HAP-1 (cell line): ENCODE results near the gene CBLN1.
"Not testable (repeated sequence)": the region's sequence is repeated elsewhere in the genome, so short reads cannot be mapped to it uniquely, and the experiment has no call there.

Experiments used
- DNase-seq, 2 experiments: peaks; one replicate each; pipeline ENCODE4 v3.0.0-alpha.2; 2016 to 2020; ENCODE audit warnings: low spot score in 2 of 2
- H3K27me3 ChIP-seq: fragments of 250-450 bp; sonication (Bioruptor Pico); 2 replicates; pipeline ENCODE4 v1.5.1; 2020; ENCODE audit warnings: low read depth, mild to moderate bottlenecking, moderate library complexity
- H3K36me3 ChIP-seq: fragments of 250-450 bp; sonication (Bioruptor Pico); replicated peaks from 2 replicates; pipeline ENCODE4 v1.5.1; 2020; ENCODE audit warnings: mild to moderate bottlenecking
- H3K4me1 ChIP-seq: fragments of 250-450 bp; sonication (Bioruptor Pico); 2 replicates; pipeline ENCODE4 v1.5.1; 2020; ENCODE audit warnings: mild to moderate bottlenecking
- H3K4me3 ChIP-seq: fragments of 250-450 bp; sonication (Bioruptor Pico); 2 replicates; pipeline ENCODE4 v1.5.1; 2020; ENCODE audit warnings: mild to moderate bottlenecking, moderate library complexity
- H3K9me3 ChIP-seq: fragments of 250-450 bp; sonication (Bioruptor Pico); 2 replicates; pipeline ENCODE4 v1.5.1; 2020; ENCODE audit warnings: mild to moderate bottlenecking, moderate library complexity
- in situ Hi-C: fragments of 300-500 bp; cut with MboI; formaldehyde crosslinking; loops from 3 replicates; pipeline ENCODE4 v1.14.3; 2020; ENCODE audit warnings: low sequenced_read_pairs, inconsistent platforms, mixed read lengths

CBLN1 gene

GRCh38 chr16:49273771-49274170 lies 7.9 kb downstream of the CBLN1 start:
- no peaks in the 10 kb centered on the region for H3K9me3 ChIP-seq
- no peaks in the 10 kb centered on the region for H3K4me1 ChIP-seq
- no peaks in the 10 kb centered on the region for H3K36me3 ChIP-seq
- in situ Hi-C loops = no loop called here
- no peak overlapping the region for H3K4me3 ChIP-seq
- no peak for DNase-seq
- H3K27me3 ChIP-seq = peaks cover 27% of the 10 kb centered on the region

- Histone ChIP-seq H3K4me3 (no peak overlapping the region), H3K4me1 (no peaks in the 10 kb centered on the region), H3K9me3 (no peaks in the 10 kb centered on the region), H3K27me3 (peaks cover 9% of the 10 kb centered on the region; the same call in 1 of the 2 replicates), H3K36me3 (no peaks in the 10 kb centered on the region)
- in situ Hi-C loops = no loop called here
- no peak for DNase-seq
Measured at GRCh38 chr16:49271363-49271762, 10.3 kb downstream of the CBLN1 start.

- no peaks in the 10 kb centered on the region for H3K27me3 ChIP-seq
- no peaks in the 10 kb centered on the region for H3K4me1 ChIP-seq
- H3K4me3 ChIP-seq = no peak overlapping the region
- in situ Hi-C loops = no loop called here
- no peak for DNase-seq
- H3K9me3 ChIP-seq = no peaks in the 10 kb centered on the region
- no peaks in the 10 kb centered on the region for H3K36me3 ChIP-seq
Measured at GRCh38 chr16:49269201-49269600, 12.4 kb downstream of the CBLN1 start.

- Histone ChIP-seq H3K36me3 (no peaks in the 10 kb centered on the region), H3K4me1 (no peaks in the 10 kb centered on the region), H3K4me3 (no peak overlapping the region), H3K27me3 (no peaks in the 10 kb centered on the region), H3K9me3 (no peaks in the 10 kb centered on the region)
- in situ Hi-C loops = no loop called here
- no peak for DNase-seq
Measured at GRCh38 chr16:49268667-49269066, 13.0 kb downstream of the CBLN1 start.

- no peak overlapping the region for H3K4me3 ChIP-seq
- no peaks in the 10 kb centered on the region for H3K36me3 ChIP-seq
- H3K9me3 ChIP-seq = no peaks in the 10 kb centered on the region
- H3K27me3 ChIP-seq = no peaks in the 10 kb centered on the region
- no peak for DNase-seq
- in situ Hi-C loops = no loop called here
- H3K4me1 ChIP-seq = no peaks in the 10 kb centered on the region
Measured at GRCh38 chr16:49262501-49262900, 19.1 kb downstream of the CBLN1 start.

- DNase-seq = no peak
- in situ Hi-C loops = no loop called here
- H3K4me3 ChIP-seq = no peak overlapping the region
- no peaks in the 10 kb centered on the region for H3K4me1 ChIP-seq
- no peaks in the 10 kb centered on the region for H3K9me3 ChIP-seq
- H3K27me3 ChIP-seq = no peaks in the 10 kb centered on the region
- H3K36me3 ChIP-seq = no peaks in the 10 kb centered on the region
Measured at GRCh38 chr16:49261930-49262329, 19.7 kb downstream of the CBLN1 start.

GRCh38 chr16:49260956-49261530 lies 20.6 kb downstream of the CBLN1 start:
- in situ Hi-C loops = no loop called here
- H3K4me1 ChIP-seq = no peaks in the 10 kb centered on the region
- no peaks in the 10 kb centered on the region for H3K27me3 ChIP-seq
- no peak overlapping the region for H3K4me3 ChIP-seq
- DNase-seq = no peak
- no peaks in the 10 kb centered on the region for H3K36me3 ChIP-seq
- no peaks in the 10 kb centered on the region for H3K9me3 ChIP-seq

- H3K36me3 ChIP-seq = no peaks in the 10 kb centered on the region
- no peak overlapping the region for H3K4me3 ChIP-seq
- no peaks in the 10 kb centered on the region for H3K27me3 ChIP-seq
- in situ Hi-C loops = no loop called here
- no peak for DNase-seq
- no peaks in the 10 kb centered on the region for H3K9me3 ChIP-seq
- no peaks in the 10 kb centered on the region for H3K4me1 ChIP-seq
Measured at GRCh38 chr16:49260253-49260652, 21.4 kb downstream of the CBLN1 start.

- H3K4me3 ChIP-seq = no peak overlapping the region
- no peaks in the 10 kb centered on the region for H3K36me3 ChIP-seq
- no peaks in the 10 kb centered on the region for H3K27me3 ChIP-seq
- no peaks in the 10 kb centered on the region for H3K4me1 ChIP-seq
- no peaks in the 10 kb centered on the region for H3K9me3 ChIP-seq
- in situ Hi-C loops = no loop called here
- DNase-seq = no peak
Measured at GRCh38 chr16:49259330-49259729, 22.3 kb downstream of the CBLN1 start.

GRCh38 chr16:49250689-49251088 lies 30.9 kb downstream of the CBLN1 start:
- H3K4me3 ChIP-seq = no peak overlapping the region
- H3K9me3 ChIP-seq = no peaks in the 10 kb centered on the region
- DNase-seq = no peak
- in situ Hi-C loops = no loop called here
- no peaks in the 10 kb centered on the region for H3K27me3 ChIP-seq
- H3K4me1 ChIP-seq = no peaks in the 10 kb centered on the region
- H3K36me3 ChIP-seq = no peaks in the 10 kb centered on the region

- Histone ChIP-seq H3K27me3 (no peaks in the 10 kb centered on the region), H3K4me1 (no peaks in the 10 kb centered on the region), H3K4me3 (no peak overlapping the region), H3K36me3 (no peaks in the 10 kb centered on the region), H3K9me3 (no peaks in the 10 kb centered on the region)
- in situ Hi-C loops = no loop called here
- DNase-seq = no peak
Measured at GRCh38 chr16:49248227-49248626, 33.4 kb downstream of the CBLN1 start.

GRCh38 chr16:49236216-49236615 lies 45.4 kb downstream of the CBLN1 start:
- no peaks in the 10 kb centered on the region for H3K4me1 ChIP-seq
- H3K36me3 ChIP-seq = no peaks in the 10 kb centered on the region
- H3K27me3 ChIP-seq = no peaks in the 10 kb centered on the region
- H3K4me3 ChIP-seq = no peak overlapping the region
- H3K9me3 ChIP-seq = no peaks in the 10 kb centered on the region
- no peak for DNase-seq
- in situ Hi-C loops = no loop called here

- H3K27me3 ChIP-seq, H3K4me1 ChIP-seq, in situ Hi-C loops, H3K4me3 ChIP-seq, H3K36me3 ChIP-seq, H3K9me3 ChIP-seq, DNase-seq: not testable (repeated sequence)
Measured at GRCh38 chr16:49228335-49228734, 53.3 kb downstream of the CBLN1 start.
